B cell (primary cell): ENCODE data around the gene ANKRD17. TPM values are rescaled to one million over a fixed set of nuclear protein-coding genes. Genes with fewer than 3 reads are reported as not detected.

Source experiments
- ATAC-seq: fragments of 200-7000 bp; cut with Tn5 transposase; one replicate; pipeline ENCODE4 v1.10.0; 2021; ENCODE audit warnings: low read depth, mild to moderate bottlenecking, moderate number of reproducible peaks, moderate library complexity
- CTCF ChIA-PET: fragments of 350-600 bp; sonication (Branson Sonifier 250); formaldehyde crosslinking; loops from one replicate; lab custom pipeline; 2021; ENCODE audit warnings: antibody characterized with exemption, inconsistent platforms; lab: Charles Lee
- POLR2A ChIA-PET: fragments of 350-600 bp; sonication (Branson Sonifier 250); formaldehyde crosslinking; loops from one replicate; lab custom pipeline; 2021; ENCODE audit warnings: antibody characterized with exemption; lab: Charles Lee
- DNase-seq: peaks from one replicate; pipeline ENCODE4 v3.0.0; 2013
- H2AFZ ChIP-seq: 2 replicates; pipeline ENCODE4 v1.6.1; 2012; ENCODE audit warnings: mild to moderate bottlenecking, low read depth, low read length; ENCODE audit not compliant: insufficient read depth, poor library complexity, severe bottlenecking
- H3K27ac ChIP-seq, 2 donors: 1 replicate in 1 of 2; 2 replicates in 1 of 2; pipeline ENCODE4 v1.5.1; 2012 to 2013; ENCODE audit warnings: low read length in 2 of 2, mild to moderate bottlenecking in 2 of 2, moderate library complexity in 1 of 2
- H3K27me3 ChIP-seq, 4 experiments: fragments of 200-600 bp in 1 of 4; sonication (generic) in 1 of 4; replicated peaks in 1 of 4; 1 replicate in 2 of 4; 2 replicates in 2 of 4; pipeline versions ENCODE4 v1.6.1 to v1.7.0; 2013 to 2016; ENCODE audit warnings: low read length in 3 of 4, mild to moderate bottlenecking in 2 of 4, mixed read lengths in 1 of 4, moderate library complexity in 1 of 4; ENCODE audit not compliant: insufficient read depth in 4 of 4, control insufficient read depth in 3 of 4; ENCODE audit errors: control extremely low read depth in 1 of 4
- H3K36me3 ChIP-seq, 2 experiments: replicated peaks in 1 of 2; 1 replicate in 1 of 2; 2 replicates in 1 of 2; pipeline versions ENCODE4 v1.6.1 to v1.7.1; 2013; ENCODE audit warnings: low read length in 1 of 2; ENCODE audit not compliant: insufficient read depth in 2 of 2, control insufficient read depth in 1 of 2; ENCODE audit errors: control extremely low read depth in 1 of 2, extremely low read depth in 1 of 2
- H3K4me1 ChIP-seq, 2 donors: fragments of 200-600 bp in 1 of 2; sonication (generic) in 1 of 2; 1 replicate in 1 of 2; 2 replicates in 1 of 2; pipeline versions ENCODE4 v1.5.1 to v1.6.1; 2013 to 2017; ENCODE audit warnings: low read length in 2 of 2; ENCODE audit not compliant: control insufficient read depth in 2 of 2, insufficient read depth in 2 of 2
- H3K4me2 ChIP-seq: replicated peaks from 2 replicates; pipeline ENCODE3; 2012; ENCODE audit warnings: mild to moderate bottlenecking, low read depth, low read length; ENCODE audit not compliant: poor library complexity, severe bottlenecking
- H3K4me3 ChIP-seq, 5 experiments: fragments of 200-600 bp in 1 of 5; sonication (generic) in 1 of 5; 1 replicate in 3 of 5; 2 replicates in 2 of 5; pipeline versions ENCODE4 v1.5.1 to v1.7.0; 2011 to 2016; ENCODE audit warnings: low read length in 4 of 5, mild to moderate bottlenecking in 4 of 5, low read depth in 2 of 5, control low read depth in 1 of 5, moderate library complexity in 1 of 5; ENCODE audit not compliant: insufficient read depth in 1 of 5; ENCODE audit errors: control extremely low read depth in 1 of 5, extremely low read depth in 1 of 5
- H3K79me2 ChIP-seq: fragments of 200-600 bp; sonication (generic); one replicate; pipeline ENCODE4 v1.6.0; 2016; ENCODE audit warnings: low read length; ENCODE audit not compliant: control insufficient read depth, insufficient read depth
- H3K9ac ChIP-seq: fragments of 200-600 bp; sonication (generic); 2 replicates; pipeline ENCODE4 v1.6.1; 2017; ENCODE audit warnings: mild to moderate bottlenecking, low read length, moderate library complexity
- H3K9me3 ChIP-seq, 3 donors: one replicate each; pipeline versions ENCODE4 v1.6.1 to v1.7.1; 2013; ENCODE audit warnings: low read length in 2 of 3; ENCODE audit not compliant: control insufficient read depth in 2 of 3, insufficient read depth in 1 of 3; ENCODE audit errors: control extremely low read depth in 1 of 3
- H4K20me1 ChIP-seq: 2 replicates; pipeline ENCODE4 v1.6.0; 2012; ENCODE audit warnings: mild to moderate bottlenecking, low read length; ENCODE audit not compliant: insufficient read depth, control insufficient read depth, poor library complexity, severe bottlenecking
- H3K27ac Mint-ChIP-seq: one replicate; pipeline ENCODE4 v1.8.0; 2021; ENCODE audit warnings: mixed read lengths
- H3K27me3 Mint-ChIP-seq: one replicate; pipeline ENCODE4 v1.8.0; 2021; ENCODE audit warnings: mixed read lengths
- H3K4me1 Mint-ChIP-seq: one replicate; pipeline ENCODE4 v1.8.0; 2021; ENCODE audit warnings: mixed read lengths
- H3K4me3 Mint-ChIP-seq: one replicate; pipeline ENCODE4 v1.8.0; 2021; ENCODE audit warnings: mixed read lengths
- H3K9me3 Mint-ChIP-seq: one replicate; pipeline ENCODE4 v1.8.0; 2022; ENCODE audit warnings: mixed read lengths; ENCODE audit not compliant: insufficient read depth
- CTCF ChIP-seq: fragments of 200-600 bp; IDR thresholded peaks from one replicate; pipeline ENCODE4 v1.8.0; 2022; ENCODE audit warnings: antibody characterized with exemption, mild to moderate bottlenecking
- EZH2 ChIP-seq: IDR thresholded peaks from 2 replicates; pipeline ENCODE4 v1.6.1; 2012; ENCODE audit warnings: borderline replicate concordance, low read depth, mild to moderate bottlenecking, moderate library complexity, low read length; ENCODE audit not compliant: insufficient read depth, poor library complexity, severe bottlenecking
- WGBS: methylation state at CpG from one replicate; pipeline ENCODE4 v1.1.5; 2013; ENCODE audit warnings: missing lambda C conversion rate; ENCODE audit not compliant: insufficient coverage; 5-methylcytosine and 5-hydroxymethylcytosine counted together
- intact Hi-C: fragments of 100-400 bp; cut with micrococcal nuclease; formaldehyde crosslinking; loops from one replicate; pipeline ENCODE4 v1.10.0; 2022
- polyA plus RNA-seq: library from polyadenylated mRNA; depleted of rRNA; stranded (reverse); fragments of >200 nt; gene quantifications from 2 replicates; pipeline ENCODE4 v1.2.3, GENCODE V29; 2012
- total RNA-seq, 2 donors: library from RNA; stranded (reverse); fragments of 120-200 nt in 1 of 2; gene quantifications; 1 replicate in 1 of 2; 2 replicates in 1 of 2; pipeline versions ENCODE4 v1.2.3 to v1.2.4, GENCODE V29; 2013 to 2022

The ANKRD17 gene
- total and polyA plus RNA-seq, 2 donors (not counting 1 experiment from before 2014, with no cell fraction given), result 15.8 to 69.4 TPM

- no peak overlapping the region for H3K27ac Mint-ChIP-seq
- H3K9me3 Mint-ChIP-seq, result no peaks in the 10 kb centered on the region
- ATAC-seq (no peak), DNase-seq (no peak)
- Histone ChIP-seq H3K9me3 (peaks cover 0 to 1% (median 0%) of the 10 kb centered on the region in 3 donors), H3K36me3 (peaks cover 6 to 12% of the 10 kb centered on the region in 2 experiments), H3K79me2 (peaks cover 47% of the 10 kb centered on the region), H2AFZ (no peak overlapping the region), H3K4me1 (no peaks in the 10 kb centered on the region), H3K4me2 (no peak overlapping the region), H3K27me3 (no peaks in the 10 kb centered on the region), H3K27ac (no peak overlapping the region), H3K9ac (no peak overlapping the region), H4K20me1 (no peaks in the 10 kb centered on the region), H3K4me3 (no peak overlapping the region)
- CTCF ChIA-PET, result interaction anchor here (0.6 kb wide), 1 partner anchor 25 kb away, joined by 3 read pairs; no protein-coding TSS in a partner anchor
- H3K4me1 Mint-ChIP-seq, result no peaks in the 10 kb centered on the region
- intact Hi-C loops, result no loop called here
- TF ChIP-seq EZH2 (no peak), CTCF (no peak)
- POLR2A ChIA-PET, result no interaction called here
- H3K27me3 Mint-ChIP-seq, result no peaks in the 10 kb centered on the region
- no peak overlapping the region for H3K4me3 Mint-ChIP-seq
- WGBS, result 100% methylated on average over 3 of the region's 8 CpGs
These were observed 26.8 kb downstream of the ANKRD17 start for GRCh38 chr4:73231518-73232487.
